HG03139 (cell line): ENCODE measurements around the gene CELA3A.

Experiments used
- ATAC-seq: cut with Tn5 transposase; IDR thresholded peaks from one replicate; pipeline ENCODE4 v1.9.1; 2021; ENCODE audit not compliant: unreplicated experiment

Gene CELA3A

DNA sequence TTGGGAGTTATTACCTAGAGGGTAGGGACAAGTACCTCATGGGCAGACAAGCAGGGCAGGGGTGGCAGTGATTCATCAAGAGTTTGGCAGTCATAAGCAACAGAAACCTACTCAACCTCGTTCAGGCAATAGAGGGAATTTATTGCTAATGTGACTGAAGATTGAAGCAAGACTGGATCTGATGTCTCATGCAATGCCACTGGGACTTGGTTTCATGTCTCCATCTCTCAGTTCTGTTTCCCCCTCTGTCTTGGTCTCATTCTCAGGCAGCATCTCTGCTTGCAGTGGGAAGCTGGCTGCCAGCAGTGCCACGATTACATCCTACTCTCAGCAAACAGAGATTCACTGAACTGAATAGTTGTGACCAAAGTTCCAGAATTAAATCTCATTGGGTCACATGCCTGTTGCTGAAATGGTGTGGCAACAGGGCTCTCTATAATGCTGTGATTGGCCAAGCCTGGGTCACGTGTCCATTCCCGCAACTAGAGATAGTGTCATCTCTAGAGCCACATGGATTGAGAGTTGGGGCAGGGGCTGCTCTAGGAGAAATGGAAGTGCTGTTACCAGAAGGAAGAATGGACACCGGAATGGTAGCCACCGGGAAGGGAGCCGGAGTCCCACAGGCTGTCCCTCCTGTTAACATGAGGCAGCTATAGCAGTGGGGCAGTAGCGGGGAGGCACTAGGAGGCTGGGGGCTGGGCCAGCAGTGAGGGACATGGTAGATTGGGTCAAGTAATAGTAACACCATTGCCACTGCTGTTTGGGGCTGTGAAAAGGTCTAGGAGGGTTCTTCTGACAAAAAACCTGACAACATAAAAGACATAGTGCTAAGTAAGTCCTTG lies 47.1 kb downstream of the CELA3A start:
- no peak for ATAC-seq

DNA sequence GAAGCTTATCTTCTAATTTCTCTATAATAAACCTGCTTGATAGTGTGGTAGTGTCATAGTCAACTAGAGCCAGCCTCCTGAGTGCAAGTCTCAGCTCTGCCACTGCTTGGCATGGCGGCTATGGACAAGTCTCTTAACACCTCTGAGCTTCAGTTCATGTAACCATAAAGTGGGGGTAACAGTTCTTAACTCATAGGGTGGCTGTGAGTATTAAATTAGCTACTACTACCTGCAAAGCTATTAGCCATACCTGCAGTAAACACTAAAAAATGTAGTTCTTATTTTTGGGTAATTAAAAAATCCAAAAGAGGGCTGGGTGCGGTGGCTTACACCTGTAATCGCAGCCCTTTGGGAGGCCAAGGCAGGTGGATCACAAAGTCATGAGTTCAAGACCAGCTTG lies 48.9 kb downstream of the CELA3A start:
- ATAC-seq: no peak

DNA sequence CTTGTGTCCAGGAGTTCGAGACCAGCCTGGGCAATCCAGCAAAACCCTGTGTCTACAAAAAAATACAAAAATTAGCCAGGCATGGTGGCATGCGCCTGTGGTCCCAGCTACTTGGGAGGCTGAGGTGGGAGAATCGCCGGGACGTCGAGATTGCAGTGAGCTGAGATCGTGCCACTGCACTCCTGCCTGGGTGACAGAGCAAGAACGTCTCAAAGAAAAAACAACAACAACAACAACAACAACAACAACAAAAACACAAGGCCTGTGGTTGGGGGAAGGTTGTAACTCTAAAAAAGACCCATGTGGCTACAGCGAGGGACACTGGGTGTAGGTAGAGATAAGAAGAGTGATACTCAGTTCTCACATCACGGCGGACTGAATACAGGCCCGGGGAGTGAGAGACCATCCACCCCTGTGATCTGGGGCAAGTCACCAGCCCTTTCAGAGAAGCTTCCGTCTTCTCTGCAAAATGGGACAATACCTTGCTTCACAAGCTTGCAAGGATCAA lies 50.2 kb downstream of the CELA3A start:
- ATAC-seq: no peak

DNA sequence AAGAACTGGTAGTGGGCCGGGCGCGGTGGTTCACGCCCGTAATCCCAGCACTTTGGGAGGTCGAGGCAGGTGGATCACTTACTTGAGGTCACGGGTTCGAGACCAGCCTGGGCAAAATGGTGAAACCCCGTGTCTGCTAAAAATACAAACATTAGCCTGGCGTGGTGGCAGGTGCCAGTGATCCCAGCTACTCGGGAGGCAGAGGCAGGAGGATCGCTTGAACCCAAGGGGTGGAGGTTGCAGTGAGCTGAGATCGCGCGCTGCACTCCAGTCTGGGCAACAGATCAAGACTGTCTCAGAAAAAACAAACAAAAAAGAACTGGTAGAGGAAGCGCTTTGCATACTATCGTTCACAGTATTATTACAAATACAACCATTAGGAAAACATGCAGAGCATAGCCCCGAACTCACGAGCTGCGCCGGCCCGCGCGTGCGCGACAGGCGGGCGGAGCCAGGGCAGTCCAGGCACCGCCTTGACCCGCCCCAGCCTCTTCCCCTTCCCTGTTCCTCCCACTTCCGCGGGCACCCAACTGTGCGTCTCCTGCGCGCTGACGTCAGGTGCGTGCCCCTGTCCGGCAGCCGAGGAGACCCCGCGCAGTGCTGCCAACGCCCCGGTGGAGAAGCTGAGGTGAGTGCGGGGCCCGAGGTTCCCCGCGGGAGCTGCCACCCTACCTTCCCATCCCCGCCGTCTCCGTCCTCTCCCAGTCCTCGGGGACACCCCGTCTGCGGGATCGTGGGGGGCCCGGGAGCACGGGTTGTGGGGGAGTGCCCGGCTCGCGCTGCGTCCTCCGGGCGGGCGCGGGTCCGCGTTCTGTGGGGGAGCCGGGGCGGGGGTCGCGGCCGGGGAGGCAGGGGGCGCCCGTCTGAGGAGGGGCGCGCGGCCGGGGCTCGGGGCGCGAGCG lies 50.9 kb downstream of the CELA3A start, which contains the start of gene CDC42:
CDC42 (plus strand) TSS at position 595 of the 902 bp plus-strand sequence. CDS start 25,770 bp downstream, outside the sequence.
- ATAC-seq: peak; percentile 90

DNA sequence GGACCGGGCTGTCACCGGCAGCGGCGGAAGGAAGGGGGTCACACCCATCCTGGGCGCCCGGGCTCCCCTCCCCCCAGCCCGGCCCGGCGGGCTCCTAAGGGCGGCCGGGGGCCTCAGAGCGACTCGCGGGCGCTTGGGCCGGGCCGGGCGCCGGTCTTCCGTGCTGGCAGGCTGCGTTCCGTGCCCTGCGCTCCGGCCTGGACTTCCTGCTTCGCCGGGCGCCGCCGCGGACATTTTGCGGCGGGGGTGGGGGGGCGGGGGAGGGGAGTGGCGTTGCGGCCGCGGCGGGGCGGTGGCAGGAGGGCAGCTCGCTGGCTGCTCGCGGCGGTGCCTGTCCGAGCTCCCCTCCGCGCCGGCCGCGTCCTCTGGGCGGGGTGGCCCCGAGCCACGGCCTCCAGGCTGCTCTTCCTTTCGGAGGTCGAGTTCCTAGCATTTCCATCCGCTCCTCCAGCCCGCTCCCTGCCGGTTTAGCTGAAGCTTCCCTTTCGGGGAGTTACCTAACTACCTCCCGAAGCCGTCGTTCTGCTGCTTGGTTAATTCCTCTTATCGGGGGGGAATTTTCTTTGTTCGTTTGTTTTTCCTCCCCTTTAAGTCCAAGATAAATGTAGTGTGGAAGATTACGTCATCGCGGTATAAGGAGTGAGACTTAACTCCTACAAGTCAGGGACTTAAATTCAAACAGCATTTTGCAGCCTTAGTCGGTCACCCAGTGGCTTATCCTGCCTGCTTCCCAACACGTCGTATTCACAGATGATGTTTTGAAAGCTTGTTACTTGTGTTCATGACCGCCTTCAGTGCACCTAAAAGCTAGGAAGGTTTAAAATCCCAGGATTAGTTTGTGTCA lies 51.8 kb downstream of the CELA3A start:
- peak; percentile 31 for ATAC-seq

DNA sequence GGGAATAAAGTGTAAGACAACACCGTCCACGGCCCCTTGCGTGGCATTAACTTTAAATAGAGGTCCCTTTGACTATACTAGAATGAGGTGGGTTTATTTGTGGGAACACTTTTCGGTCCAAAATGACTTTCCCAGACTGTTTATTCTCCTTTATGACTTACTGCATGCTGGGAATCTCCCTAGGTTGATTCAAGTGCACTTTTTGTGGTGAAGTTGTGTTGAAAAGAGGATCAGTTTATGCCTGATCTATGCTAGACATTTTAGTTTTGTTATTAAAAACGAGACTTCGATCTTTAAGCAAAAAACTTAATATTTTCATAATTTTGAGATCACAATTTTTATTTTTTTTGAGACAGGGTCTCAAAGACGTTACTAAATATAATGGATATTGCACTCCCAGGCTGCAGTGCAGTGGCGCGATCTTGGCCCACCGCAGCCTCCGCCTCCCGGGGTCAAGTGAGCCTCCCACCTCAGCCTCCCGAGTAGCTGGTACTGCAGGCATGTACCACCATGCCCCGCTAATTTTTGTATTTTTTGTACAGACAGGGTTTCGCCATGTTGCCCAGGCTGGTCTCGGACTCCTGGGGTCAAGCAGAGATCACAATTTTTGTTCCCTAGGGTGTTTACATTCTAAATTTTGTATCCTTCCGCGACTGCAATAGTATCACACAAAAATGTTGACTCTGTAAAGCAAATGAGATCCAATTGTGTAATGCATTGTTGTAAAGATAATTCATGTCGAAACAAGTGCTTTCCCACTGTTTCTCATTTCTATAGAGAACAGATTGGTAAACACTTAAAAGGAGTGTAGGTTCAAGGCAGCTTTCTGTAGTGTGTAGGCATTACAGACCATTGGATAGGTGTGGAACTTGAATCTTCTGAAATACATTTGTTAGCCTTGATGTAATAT lies 52.7 kb downstream of the CELA3A start:
- no peak for ATAC-seq

DNA sequence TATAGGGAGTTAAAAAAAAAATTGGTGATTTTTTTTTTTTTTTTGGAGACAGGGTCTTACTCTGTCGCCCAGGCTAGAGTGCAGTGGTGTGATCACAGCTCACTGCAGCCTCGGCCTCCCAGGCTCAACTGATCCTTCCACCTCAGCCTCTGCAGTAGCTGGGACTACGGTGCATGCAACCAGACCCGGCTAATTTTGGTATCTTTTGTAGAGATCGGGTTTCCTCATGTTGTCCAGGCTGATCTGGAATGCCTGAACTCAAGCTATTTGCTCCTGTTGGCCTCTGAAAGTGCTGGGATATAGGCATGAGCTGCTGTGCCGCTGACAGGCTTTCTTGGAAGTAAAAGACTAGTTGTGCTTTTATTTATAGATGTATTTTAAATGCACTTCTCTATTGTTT lies 54.0 kb downstream of the CELA3A start:
- ATAC-seq: no peak

DNA sequence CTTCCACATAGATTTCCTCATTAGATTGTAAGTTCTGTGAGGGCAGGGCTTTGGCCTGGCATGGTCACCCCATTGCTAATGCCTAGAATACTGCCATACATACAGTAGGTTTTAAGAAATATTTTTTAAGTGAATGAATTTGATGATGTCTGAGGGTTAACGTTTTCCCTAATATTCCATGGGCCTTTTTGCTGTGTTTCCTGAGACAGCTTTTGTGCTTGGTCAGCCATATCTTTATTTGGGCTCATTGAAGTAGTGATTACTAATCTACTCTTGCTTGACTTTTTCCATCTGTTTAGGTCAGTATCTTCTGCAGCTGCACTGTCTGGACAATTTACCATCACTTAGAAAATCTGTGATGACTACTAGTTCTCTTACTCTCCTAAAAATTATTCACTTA lies 54.6 kb downstream of the CELA3A start:
- ATAC-seq: no peak

DNA sequence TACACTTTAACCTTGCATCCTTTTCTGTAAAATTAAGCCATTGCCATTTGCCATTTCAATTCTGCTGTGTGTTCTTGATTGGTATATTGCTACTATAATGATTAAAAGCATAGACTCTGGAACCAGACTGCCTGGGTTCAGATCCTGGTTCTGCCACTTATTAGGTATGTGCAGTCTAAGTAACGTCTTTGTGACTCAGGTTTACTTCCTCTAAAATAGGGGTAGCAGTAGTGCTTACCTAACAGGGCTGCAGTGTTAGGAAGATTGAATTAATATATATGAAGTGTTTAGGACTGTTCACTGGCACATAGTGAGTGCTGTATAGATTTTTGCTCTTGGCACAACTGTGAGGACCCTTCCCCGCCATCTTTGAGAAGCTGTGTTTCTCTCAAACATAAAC lies 55.5 kb downstream of the CELA3A start:
- no peak for ATAC-seq

DNA sequence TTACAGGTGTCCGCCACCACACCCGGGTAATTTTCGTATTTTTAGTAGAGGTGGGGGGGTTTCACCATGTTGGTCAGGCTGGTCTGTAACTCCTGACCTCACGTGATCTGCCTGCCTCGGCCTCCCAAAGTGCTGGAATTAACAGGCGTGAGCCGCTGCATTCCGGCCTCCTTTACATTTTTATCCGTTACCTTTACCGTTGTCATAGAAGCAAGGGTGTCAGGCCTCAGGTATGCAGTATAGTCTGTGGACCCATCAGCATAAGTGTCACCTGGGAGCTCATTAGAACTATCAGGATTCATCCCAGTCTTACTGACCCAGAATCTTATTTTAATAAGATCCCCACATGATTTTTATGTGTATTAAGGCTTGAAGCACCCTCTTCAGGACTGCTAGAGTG lies 56.4 kb downstream of the CELA3A start:
- no peak for ATAC-seq
